ENCODE results near the gene ACTA1.

DNA sequence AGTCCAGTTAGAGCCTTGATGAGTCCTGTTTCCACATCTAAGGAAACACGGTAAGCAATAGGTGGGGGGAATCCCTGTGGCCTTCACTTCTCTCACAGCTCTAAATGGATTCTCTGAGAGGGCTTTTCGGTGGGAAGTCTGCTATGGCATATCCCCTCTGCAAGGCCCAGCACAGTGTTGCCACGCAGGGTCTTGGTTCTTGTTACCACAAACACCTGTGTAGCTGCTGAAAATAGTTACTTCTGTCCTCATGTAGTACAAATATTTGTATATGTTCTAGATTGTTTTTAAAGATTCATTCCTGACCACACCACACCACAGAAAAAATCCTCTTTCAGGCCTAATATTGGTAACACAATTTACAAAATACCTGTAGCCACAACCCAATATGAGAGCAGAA lies 5.6 kb downstream of the ACTA1 start:
- no peak for TF ChIP-seq POLR2AphosphoS5 (IDR thresholded peaks at IDR 0.05; ENCODE audit: low read depth)
- TF ChIP-seq, protein P1, sequence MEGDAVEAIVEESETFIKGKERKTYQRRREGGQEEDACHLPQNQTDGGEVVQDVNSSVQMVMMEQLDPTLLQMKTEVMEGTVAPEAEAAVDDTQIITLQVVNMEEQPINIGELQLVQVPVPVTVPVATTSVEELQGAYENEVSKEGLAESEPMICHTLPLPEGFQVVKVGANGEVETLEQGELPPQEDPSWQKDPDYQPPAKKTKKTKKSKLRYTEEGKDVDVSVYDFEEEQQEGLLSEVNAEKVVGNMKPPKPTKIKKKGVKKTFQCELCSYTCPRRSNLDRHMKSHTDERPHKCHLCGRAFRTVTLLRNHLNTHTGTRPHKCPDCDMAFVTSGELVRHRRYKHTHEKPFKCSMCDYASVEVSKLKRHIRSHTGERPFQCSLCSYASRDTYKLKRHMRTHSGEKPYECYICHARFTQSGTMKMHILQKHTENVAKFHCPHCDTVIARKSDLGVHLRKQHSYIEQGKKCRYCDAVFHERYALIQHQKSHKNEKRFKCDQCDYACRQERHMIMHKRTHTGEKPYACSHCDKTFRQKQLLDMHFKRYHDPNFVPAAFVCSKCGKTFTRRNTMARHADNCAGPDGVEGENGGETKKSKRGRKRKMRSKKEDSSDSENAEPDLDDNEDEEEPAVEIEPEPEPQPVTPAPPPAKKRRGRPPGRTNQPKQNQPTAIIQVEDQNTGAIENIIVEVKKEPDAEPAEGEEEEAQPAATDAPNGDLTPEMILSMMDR (conservative IDR thresholded peaks at IDR 0.05; ENCODE audit: low read depth in 2 of 2): no peak
- no peak for TF ChIP-seq EZH2phosphoT487 (IDR thresholded peaks at IDR 0.05; ENCODE audit: unreplicated experiment)
- TF ChIP-seq CREB1 (CRISPR knock-in tag; IDR thresholded peaks at IDR 0.05; ENCODE audit: low read depth): no peak
- TF ChIP-seq EZH2 (IDR thresholded peaks at IDR 0.05; ENCODE audit: low read depth, unreplicated experiment): no peak
- no peak for TF ChIP-seq STAT1 (IDR thresholded peaks at IDR 0.05; ENCODE audit: unreplicated experiment)
- TF ChIP-seq NANOG (IDR thresholded peaks at IDR 0.05; ENCODE audit: borderline replicate concordance): no peak
